Uterus (tissue), 4 donors: Measurements from ENCODE around the gene INSYN2B. TPM values are rescaled to one million over a fixed set of nuclear protein-coding genes. Genes with fewer than 3 reads are reported as not detected.

Source experiments
- DNase-seq, 2 donors: peaks; one replicate each; pipeline ENCODE4 v3.0.0-alpha.2; 2019 to 2020
- H3K27ac ChIP-seq, 2 donors: fragments of 200-600 bp; sonication (generic); 1 replicate in 1 of 2; 2 replicates in 1 of 2; pipeline ENCODE4 v1.5.1; 2016 to 2018
- H3K27me3 ChIP-seq, 2 donors: fragments of 200-600 bp; sonication (generic); one replicate each; pipeline ENCODE4 v1.5.1; 2018 to 2019; ENCODE audit warnings: control low read depth in 1 of 2
- H3K36me3 ChIP-seq, 2 donors: fragments of 200-600 bp; sonication (generic); one replicate each; pipeline ENCODE4 v1.5.1; 2019; ENCODE audit warnings: control low read depth in 1 of 2
- H3K4me1 ChIP-seq, 2 donors: fragments of 200-600 bp; sonication (generic); one replicate each; pipeline ENCODE4 v1.5.1; 2018 to 2019; ENCODE audit warnings: control low read depth in 1 of 2
- H3K4me3 ChIP-seq, 2 donors: fragments of 200-600 bp; sonication (generic); 1 replicate in 1 of 2; 2 replicates in 1 of 2; pipeline ENCODE4 v1.5.1; 2018 to 2019; ENCODE audit warnings: mild to moderate bottlenecking in 1 of 2
- H3K9me3 ChIP-seq, 2 donors: fragments of 200-600 bp; sonication (generic); one replicate each; pipeline ENCODE4 v1.5.1; 2019; ENCODE audit warnings: control low read depth in 1 of 2
- CTCF ChIP-seq, 4 experiments: fragments of 200-600 bp in 2 of 4; fragments of 450-650 bp in 2 of 4; sonication (generic) in 2 of 4; IDR thresholded peaks; one replicate each; pipeline ENCODE4 v1.5.1; 2016 to 2019; ENCODE audit warnings: antibody characterized with exemption in 4 of 4, mild to moderate bottlenecking in 2 of 4, moderate library complexity in 1 of 4
- POLR2A ChIP-seq, 2 donors: fragments of 450-650 bp; IDR thresholded peaks; one replicate each; pipeline ENCODE4 v1.6.1; 2016; ENCODE audit warnings: antibody characterized with exemption in 2 of 2, mild to moderate bottlenecking in 1 of 2, moderate library complexity in 1 of 2
- intact Hi-C: fragments of 100-400 bp; cut with DNase I; formaldehyde crosslinking; loops from one replicate; pipeline ENCODE4 v1.15.1; 2023; ENCODE audit warnings: low total_unique reads
- total RNA-seq, 4 donors: library from RNA; depleted of rRNA in 3 of 4; stranded (reverse); fragments of >200 nt in 3 of 4; gene quantifications; one replicate each; pipeline versions ENCODE4 v1.1.0 to v1.2.4, GENCODE V29; 2014 to 2023
- donor health status: DM: yes; HTN: yes; CAD: no.

Gene INSYN2B
- total RNA-seq, 4 donors from 2014 or later, result 0.34 to 2.4 TPM; not detected in 2

GRCh38 chr5:169923988-169924387 lies 56.3 kb downstream of the INSYN2B start:
- Histone ChIP-seq H3K4me3 (no peak overlapping the region), H3K27ac (no peak overlapping the region), H3K27me3 (no peaks in the 10 kb centered on the region), H3K4me1 (no peaks in the 10 kb centered on the region), H3K36me3 (no peaks in the 10 kb centered on the region), H3K9me3 (no peaks in the 10 kb centered on the region)
- intact Hi-C loops, result no loop called here
- DNase-seq, result no peak
- TF ChIP-seq CTCF (IDR thresholded peaks at IDR 0.05) (no peak), POLR2A (IDR thresholded peaks at IDR 0.05) (no peak)

- TF ChIP-seq POLR2A (IDR thresholded peaks at IDR 0.05), result no peak
- no peak for TF ChIP-seq CTCF (IDR thresholded peaks at IDR 0.05)
- H3K27ac ChIP-seq, result no peak overlapping the region
- H3K4me1 ChIP-seq, result no peaks in the 10 kb centered on the region
- no peaks in the 10 kb centered on the region for H3K36me3 ChIP-seq
- H3K27me3 ChIP-seq, result no peaks in the 10 kb centered on the region
- DNase-seq, result no peak
- intact Hi-C loops, result no loop called here
- H3K9me3 ChIP-seq, result no peaks in the 10 kb centered on the region
- no peak overlapping the region for H3K4me3 ChIP-seq
Observed at GRCh38 chr5:169922474-169922873, 57.8 kb downstream of the INSYN2B start.

- no peak overlapping the region for H3K4me3 ChIP-seq
- no peaks in the 10 kb centered on the region for H3K36me3 ChIP-seq
- intact Hi-C loops, result no loop called here
- no peak for TF ChIP-seq CTCF (IDR thresholded peaks at IDR 0.05)
- TF ChIP-seq POLR2A (IDR thresholded peaks at IDR 0.05), result no peak
- H3K27me3 ChIP-seq, result no peaks in the 10 kb centered on the region
- H3K4me1 ChIP-seq, result no peaks in the 10 kb centered on the region
- H3K9me3 ChIP-seq, result no peaks in the 10 kb centered on the region
- no peak for DNase-seq
- H3K27ac ChIP-seq, result no peak overlapping the region
Observed at GRCh38 chr5:169921949-169922348, 58.3 kb downstream of the INSYN2B start.

GRCh38 chr5:169921384-169921783 lies 58.9 kb downstream of the INSYN2B start:
- intact Hi-C loops, result no loop called here
- H3K27me3 ChIP-seq, result no peaks in the 10 kb centered on the region

GRCh38 chr5:169920474-169920873 lies 59.8 kb downstream of the INSYN2B start:
- Histone ChIP-seq H3K4me1 (no peaks in the 10 kb centered on the region), H3K27me3 (no peaks in the 10 kb centered on the region), H3K4me3 (no peak overlapping the region), H3K27ac (no peak overlapping the region), H3K36me3 (no peaks in the 10 kb centered on the region), H3K9me3 (no peaks in the 10 kb centered on the region)
- TF ChIP-seq CTCF (IDR thresholded peaks at IDR 0.05) (no peak), POLR2A (IDR thresholded peaks at IDR 0.05) (no peak)
- intact Hi-C loops, result no loop called here
- no peak for DNase-seq

More at GRCh38 chr5:169921384-169921783, 58.9 kb downstream of the INSYN2B start:
- Histone ChIP-seq H3K27ac (no peak overlapping the region), H3K4me3 (no peak overlapping the region), H3K36me3 (no peaks in the 10 kb centered on the region), H3K4me1 (no peaks in the 10 kb centered on the region), H3K9me3 (no peaks in the 10 kb centered on the region)
- no peak for TF ChIP-seq POLR2A (IDR thresholded peaks at IDR 0.05)
- no peak for TF ChIP-seq CTCF (IDR thresholded peaks at IDR 0.05)
- no peak for DNase-seq
